PC-3 (cell line): ENCODE data around the gene CAMTA2.

ENCODE experiments used
- CTCF ChIP-seq: fragments of 300-600 bp; sonication (generic); conservative IDR thresholded peaks from 2 replicates; pipeline ENCODE4 v1.5.1; 2017; ENCODE audit warnings: antibody characterized with exemption, low read depth, mild to moderate bottlenecking, low read length
- EZH2 ChIP-seq: fragments of 300-600 bp; sonication (generic); IDR thresholded peaks from one replicate; pipeline ENCODE4 v1.6.1; 2017; ENCODE audit warnings: antibody characterized with exemption, mild to moderate bottlenecking, low read length; ENCODE audit not compliant: unreplicated experiment
- EZH2phosphoT487 ChIP-seq: fragments of 300-600 bp; sonication (generic); IDR thresholded peaks from 2 replicates; pipeline ENCODE4 v1.6.1; 2018; ENCODE audit warnings: mild to moderate bottlenecking, antibody characterized with exemption, low read length, borderline replicate concordance

GRCh38 chr17:4938069-4938491, 49.4 kb downstream of the CAMTA2 start:
- TF ChIP-seq CTCF (no peak), EZH2 (no peak), EZH2phosphoT487 (no peak)
